ENCODE measurements around the gene STK16. TPM values are rescaled to one million over a fixed set of nuclear protein-coding genes. Genes with fewer than 3 reads are reported as not detected.

The STK16 gene
- total RNA-seq, 1 donor from 2014 or later = 29.1 TPM

GRCh38 chr2:219218732-219219701, 26.3 kb upstream of the STK16 start, which contains the start of gene ABCB6:
ABCB6 (minus strand) TSS chr2:219218958; CDS start chr2:219218673, 285 bp downstream.
- Mint-ChIP-seq H3K4me1 (peaks cover 24% of the 10 kb centered on the region), H3K27me3 (no peaks in the 10 kb centered on the region), H3K36me3 (ENCODE audit: low read depth) (peaks cover 59% of the 10 kb centered on the region), H3K4me3 (peak within 1 kb of the TSS; percentile 91), H3K27ac (peak within 1 kb of the TSS; percentile 81), H3K9me3 (no peaks in the 10 kb centered on the region)
- intact Hi-C loops (cut with micrococcal nuclease) = loop anchor here (1.0 to 2.0 kb wide), 7 partner anchors 10 to 76 kb away; partner anchors contain the start of genes ANKZF1, ATG9A, DNAJB2 and GLB1L
- DNase-seq = peak; percentile 96

- peak overlapping the region; percentile 56 for H3K27ac Mint-ChIP-seq
- no peaks in the 10 kb centered on the region for H3K27me3 Mint-ChIP-seq
- peaks cover 19% of the 10 kb centered on the region for H3K4me1 Mint-ChIP-seq
- intact Hi-C loops (cut with micrococcal nuclease) = loop anchor here (1.0 to 2.0 kb wide), 5 partner anchors 14 to 75 kb away; partner anchors contain the start of genes DNAJB2, GLB1L, STK16 and ZFAND2B
- H3K36me3 Mint-ChIP-seq (ENCODE audit: low read depth) = peaks cover 58% of the 10 kb centered on the region
- no peak overlapping the region for H3K4me3 Mint-ChIP-seq
- H3K9me3 Mint-ChIP-seq = no peaks in the 10 kb centered on the region
- DNase-seq = peak; percentile 57
Observed at GRCh38 chr2:219219784-219220532, 25.3 kb upstream of the STK16 start.

GRCh38 chr2:219220652-219221402, 24.5 kb upstream of the STK16 start:
- H3K27me3 Mint-ChIP-seq = no peaks in the 10 kb centered on the region

GRCh38 chr2:219221957-219222518, 23.2 kb upstream of the STK16 start:
- intact Hi-C loops (cut with micrococcal nuclease) = no loop called here

More at GRCh38 chr2:219220652-219221402, 24.5 kb upstream of the STK16 start:
- intact Hi-C loops (cut with micrococcal nuclease) = no loop called here
- Mint-ChIP-seq H3K9me3 (no peaks in the 10 kb centered on the region), H3K4me3 (no peak overlapping the region), H3K4me1 (peaks cover 22% of the 10 kb centered on the region), H3K36me3 (ENCODE audit: low read depth) (peaks cover 67% of the 10 kb centered on the region), H3K27ac (no peak overlapping the region)
- DNase-seq = no peak

DNA sequence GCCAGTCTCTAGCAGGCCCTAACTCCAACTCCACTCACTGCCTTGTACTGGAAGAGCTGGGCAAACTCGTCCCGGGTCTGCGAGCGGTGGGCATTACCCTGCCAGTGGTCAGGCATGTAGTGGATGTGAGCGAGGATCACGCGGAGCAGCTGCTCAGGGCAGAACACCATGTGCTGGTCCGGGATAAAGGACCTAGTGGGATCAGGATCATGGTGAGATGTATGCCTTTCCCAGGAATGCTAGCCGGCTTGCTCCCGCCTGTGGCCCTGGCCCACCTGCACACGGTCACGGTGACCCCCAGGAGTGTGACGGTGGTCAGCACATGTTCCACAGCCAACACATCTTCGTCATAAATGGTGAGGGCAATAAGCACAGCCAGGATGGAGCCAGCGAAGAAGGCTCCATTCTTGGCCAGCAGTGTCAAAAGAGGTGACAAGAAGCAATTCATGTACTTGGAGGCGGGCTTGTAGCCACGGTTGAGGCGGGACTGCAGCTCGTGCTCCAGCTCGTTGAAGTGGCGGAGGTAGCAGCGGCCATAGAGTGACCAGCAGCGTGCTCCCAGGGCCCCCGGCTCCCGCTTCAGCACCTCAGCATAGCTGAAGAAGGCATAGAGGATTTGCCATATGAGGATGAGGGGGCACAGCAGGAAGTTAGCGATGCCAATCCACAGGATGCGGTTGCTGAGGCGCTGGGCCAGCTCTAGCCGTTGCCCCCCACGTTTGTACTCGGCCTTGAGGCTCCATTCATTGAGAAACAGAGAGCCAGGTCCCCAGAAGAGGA, 21.3 kb upstream of the STK16 start:
- Mint-ChIP-seq H3K4me3 (no peak overlapping the region), H3K27ac (no peak overlapping the region), H3K36me3 (ENCODE audit: low read depth) (peaks cover 69% of the 10 kb centered on the region), H3K4me1 (peaks cover 22% of the 10 kb centered on the region), H3K27me3 (no peaks in the 10 kb centered on the region), H3K9me3 (no peaks in the 10 kb centered on the region)
- intact Hi-C loops (cut with micrococcal nuclease) = no loop called here
- no peak for DNase-seq

More at GRCh38 chr2:219221957-219222518, 23.2 kb upstream of the STK16 start:
- H3K4me3 Mint-ChIP-seq = no peak overlapping the region
- H3K36me3 Mint-ChIP-seq (ENCODE audit: low read depth) = peaks cover 68% of the 10 kb centered on the region
- H3K4me1 Mint-ChIP-seq = peaks cover 19% of the 10 kb centered on the region
- DNase-seq = no peak
- no peak overlapping the region for H3K27ac Mint-ChIP-seq
- H3K9me3 Mint-ChIP-seq = no peaks in the 10 kb centered on the region
- H3K27me3 Mint-ChIP-seq = no peaks in the 10 kb centered on the region

DNA sequence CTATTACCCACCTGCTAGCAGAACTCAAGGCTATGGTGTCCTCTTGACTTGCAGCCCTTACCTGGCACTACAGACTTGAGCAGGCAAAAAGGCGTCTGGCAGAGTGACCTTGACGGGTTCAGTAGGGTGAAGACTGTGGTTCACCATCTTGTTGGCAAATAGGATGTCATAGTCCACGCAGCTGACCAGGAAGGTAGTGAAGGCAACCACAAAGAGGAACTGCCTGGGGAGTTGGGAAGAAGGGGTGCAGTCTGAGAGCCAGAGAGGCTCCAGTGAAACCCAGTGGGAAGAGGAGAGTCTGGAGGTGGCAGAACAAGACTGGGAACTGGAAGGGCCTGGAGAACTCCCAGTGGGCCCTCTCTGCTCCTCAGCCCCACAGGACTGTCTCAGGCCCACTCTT, 19.9 kb upstream of the STK16 start:
- Mint-ChIP-seq H3K36me3 (ENCODE audit: low read depth) (peaks cover 69% of the 10 kb centered on the region), H3K4me1 (peaks cover 20% of the 10 kb centered on the region), H3K27me3 (no peaks in the 10 kb centered on the region), H3K9me3 (no peaks in the 10 kb centered on the region), H3K27ac (no peak overlapping the region), H3K4me3 (no peak overlapping the region)
- intact Hi-C loops (cut with micrococcal nuclease) = no loop called here
- peak; percentile 56 for DNase-seq

- Mint-ChIP-seq H3K9me3 (no peaks in the 10 kb centered on the region), H3K27me3 (no peaks in the 10 kb centered on the region), H3K4me1 (peaks cover 36% of the 10 kb centered on the region), H3K27ac (peak overlapping the region; percentile 83), H3K36me3 (ENCODE audit: low read depth) (peaks cover 67% of the 10 kb centered on the region), H3K4me3 (peak overlapping the region; percentile 90)
- intact Hi-C loops (cut with micrococcal nuclease) = no loop called here
- DNase-seq = peak; percentile 61
Observed at GRCh38 chr2:219228041-219228910, 17.0 kb upstream of the STK16 start.

DNA sequence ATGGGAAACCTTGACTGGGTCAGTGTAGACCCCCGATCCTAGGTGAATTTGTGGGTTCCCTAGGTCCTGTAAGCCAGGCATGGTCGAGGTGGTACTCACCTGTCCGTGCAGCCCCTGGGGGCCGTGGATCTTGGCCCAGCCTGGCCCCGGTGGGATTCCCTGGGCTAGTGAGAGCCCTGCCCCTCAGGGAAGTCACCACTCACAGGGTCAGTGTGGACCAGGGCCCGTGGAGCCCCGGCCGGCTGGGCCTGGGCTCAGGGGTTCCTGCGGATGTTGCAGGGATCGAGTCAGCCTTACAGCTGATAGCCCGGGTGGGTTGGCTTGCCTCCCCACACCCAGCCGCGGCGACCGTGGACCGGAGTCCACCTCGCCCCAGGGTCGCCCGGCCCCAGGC, 16.4 kb upstream of the STK16 start:
- Mint-ChIP-seq H3K9me3 (no peaks in the 10 kb centered on the region), H3K27me3 (no peaks in the 10 kb centered on the region), H3K4me1 (peaks cover 41% of the 10 kb centered on the region), H3K36me3 (ENCODE audit: low read depth) (peaks cover 67% of the 10 kb centered on the region), H3K27ac (peak overlapping the region; percentile 83), H3K4me3 (peak overlapping the region; percentile 90)
- intact Hi-C loops (cut with micrococcal nuclease) = loop anchor here (1.0 kb wide), 8 partner anchors 11 to 158 kb away; partner anchors contain the start of genes ABCB6, DNAJB2, DNPEP and GLB1L
- peak; percentile 72 for DNase-seq

GRCh38 chr2:219229305-219230058, 15.8 kb upstream of the STK16 start, which contains the start of the genes ANKZF1 and ATG9A:
ANKZF1 (plus strand) TSS chr2:219229806; CDS start chr2:219230258, 452 bp downstream.
ATG9A (minus strand) TSS chr2:219229636; CDS start chr2:219228024, 1,612 bp downstream.
- peak within 1 kb of the TSS; percentile 98 for H3K27ac Mint-ChIP-seq
- H3K4me1 Mint-ChIP-seq = peaks cover 43% of the 10 kb centered on the region
- DNase-seq = peak; percentile 100
- H3K27me3 Mint-ChIP-seq = no peaks in the 10 kb centered on the region
- intact Hi-C loops (cut with micrococcal nuclease) = loop anchor here (1.0 kb wide), 9 partner anchors 11 to 158 kb away; partner anchors contain the start of genes ABCB6, DNAJB2, DNPEP and GLB1L
- peaks cover 68% of the 10 kb centered on the region for H3K36me3 Mint-ChIP-seq (ENCODE audit: low read depth)
- no peaks in the 10 kb centered on the region for H3K9me3 Mint-ChIP-seq
- H3K4me3 Mint-ChIP-seq = peak within 1 kb of the TSS; percentile 92

- intact Hi-C loops (cut with micrococcal nuclease) = loop anchor here (1.0 kb wide), 1 partner anchor 65 kb away; no protein-coding TSS in a partner anchor
- Mint-ChIP-seq H3K36me3 (ENCODE audit: low read depth) (peaks cover 66% of the 10 kb centered on the region), H3K27me3 (no peaks in the 10 kb centered on the region), H3K9me3 (no peaks in the 10 kb centered on the region), H3K4me1 (peaks cover 45% of the 10 kb centered on the region), H3K4me3 (peak overlapping the region; percentile 92), H3K27ac (peak overlapping the region; percentile 98)
- peak; percentile 86 for DNase-seq
Observed at GRCh38 chr2:219230059-219230540, 15.2 kb upstream of the STK16 start.

- peaks cover 27% of the 10 kb centered on the region for H3K4me1 Mint-ChIP-seq
- H3K4me3 Mint-ChIP-seq = no peak overlapping the region
- H3K27me3 Mint-ChIP-seq = no peaks in the 10 kb centered on the region
- intact Hi-C loops (cut with micrococcal nuclease) = no loop called here
- H3K36me3 Mint-ChIP-seq (ENCODE audit: low read depth) = peaks cover 73% of the 10 kb centered on the region
- no peak overlapping the region for H3K27ac Mint-ChIP-seq
- no peak for DNase-seq
- no peaks in the 10 kb centered on the region for H3K9me3 Mint-ChIP-seq
Observed at GRCh38 chr2:219234331-219234730, 10.9 kb upstream of the STK16 start.

Data from activated CD4-positive, alpha-beta T cell treated with anti-CD3 and anti-CD28 coated beads, Interleukin-2, amount 10 ng/mL, durations not matched to agents 24 days and 14 days (primary cell).